Stimulated activated effector memory CD8-positive, alpha-beta T cell treated with anti-CD3 and anti-CD28 coated beads, Interleukin-12 subunit alpha, Interleukin-12 subunit beta, amount 100 ng/mL, for 72 hours (primary cell): ENCODE data around the gene GAS2L1.
"Not testable (repeated sequence)": the region's sequence is repeated elsewhere in the genome, so short reads cannot be mapped to it uniquely, and the experiment has no call there.

Experiments
- ATAC-seq: fragments of 150-1000 bp; cut with Tn5 transposase; 2 replicates; pipeline ENCODE4 v1.10.0; 2021
- DNase-seq, 2 donors: peaks; one replicate each; pipeline ENCODE4 v3.0.0; 2021 to 2022; ENCODE audit warnings: low spot score in 2 of 2
- H3K27ac Mint-ChIP-seq: one replicate; pipeline ENCODE4 v1.8.0; 2022; ENCODE audit warnings: mild to moderate bottlenecking, mixed read lengths
- H3K36me3 Mint-ChIP-seq: one replicate; pipeline ENCODE4 v1.8.0; 2022; ENCODE audit warnings: mild to moderate bottlenecking, mixed read lengths
- H3K4me1 Mint-ChIP-seq: one replicate; pipeline ENCODE4 v1.8.0; 2022; ENCODE audit warnings: mixed read lengths
- H3K4me3 Mint-ChIP-seq: one replicate; pipeline ENCODE4 v1.8.0; 2022; ENCODE audit warnings: mild to moderate bottlenecking, mixed read lengths
- H3K9me3 Mint-ChIP-seq: one replicate; pipeline ENCODE4 v1.8.0; 2022; ENCODE audit warnings: mixed read lengths

Gene GAS2L1

DNA sequence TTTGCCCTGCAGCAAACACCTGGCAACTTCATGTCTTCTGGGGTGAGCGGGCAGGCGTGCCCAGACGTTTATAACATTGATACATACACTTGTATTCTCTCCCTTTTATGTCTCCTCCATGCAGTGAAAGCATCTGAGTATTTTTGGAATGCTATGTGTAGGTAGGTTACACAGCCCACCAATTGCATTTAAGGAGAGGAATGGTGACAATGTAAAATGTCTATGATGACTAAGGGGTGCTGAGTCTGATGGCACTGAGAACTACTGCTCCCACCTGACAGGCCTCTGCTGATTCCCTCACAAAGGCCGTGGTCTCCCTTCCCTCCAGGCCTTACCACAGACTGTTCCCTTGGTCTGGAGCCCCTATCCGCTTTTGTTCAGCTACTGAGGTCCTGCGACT lies 31.9 kb downstream of the GAS2L1 start:
- no peak overlapping the region for H3K27ac Mint-ChIP-seq
- DNase-seq, result no peak
- H3K4me1 Mint-ChIP-seq, result peaks cover 6% of the 10 kb centered on the region
- no peak for ATAC-seq
- no peaks in the 10 kb centered on the region for H3K9me3 Mint-ChIP-seq
- H3K4me3 Mint-ChIP-seq, result no peak overlapping the region
- peaks cover 69% of the 10 kb centered on the region for H3K36me3 Mint-ChIP-seq

- peaks cover 77% of the 10 kb centered on the region for H3K36me3 Mint-ChIP-seq
These were observed 33.2 kb downstream of the GAS2L1 start for GRCh38 chr22:29339381-29340235.

DNA sequence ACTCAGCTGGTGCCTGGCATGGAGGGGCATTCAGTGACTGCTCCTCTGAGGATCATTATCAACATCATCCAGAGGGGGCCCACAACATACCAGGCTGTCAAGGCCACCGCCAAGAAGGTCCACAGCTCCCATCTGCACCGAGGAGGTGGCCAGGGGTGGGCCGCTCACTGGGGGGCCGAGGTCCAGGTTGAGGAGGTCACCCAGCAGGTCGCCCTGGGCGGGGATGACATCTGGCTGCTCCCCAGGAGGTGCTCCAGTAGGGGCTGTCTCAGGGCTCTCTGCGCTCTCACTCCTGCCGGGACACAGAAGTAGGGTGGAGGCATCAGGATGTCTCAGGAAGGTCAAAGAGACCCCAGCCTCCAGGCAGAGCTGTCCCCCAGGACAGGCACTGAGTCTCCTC lies 34.1 kb downstream of the GAS2L1 start:
- peaks cover 6% of the 10 kb centered on the region for H3K4me1 Mint-ChIP-seq
- no peaks in the 10 kb centered on the region for H3K9me3 Mint-ChIP-seq
- no peak overlapping the region for H3K4me3 Mint-ChIP-seq
- DNase-seq (no peak), ATAC-seq (no peak)
- no peak overlapping the region for H3K27ac Mint-ChIP-seq
- H3K36me3 Mint-ChIP-seq, result peaks cover 86% of the 10 kb centered on the region

More at GRCh38 chr22:29339381-29340235, 33.2 kb downstream of the GAS2L1 start:
- DNase-seq, result no peak
- Mint-ChIP-seq H3K27ac (peak overlapping the region; percentile 77), H3K9me3 (no peaks in the 10 kb centered on the region), H3K4me1 (peaks cover 6% of the 10 kb centered on the region), H3K4me3 (no peak overlapping the region)
- ATAC-seq, result no peak

DNA sequence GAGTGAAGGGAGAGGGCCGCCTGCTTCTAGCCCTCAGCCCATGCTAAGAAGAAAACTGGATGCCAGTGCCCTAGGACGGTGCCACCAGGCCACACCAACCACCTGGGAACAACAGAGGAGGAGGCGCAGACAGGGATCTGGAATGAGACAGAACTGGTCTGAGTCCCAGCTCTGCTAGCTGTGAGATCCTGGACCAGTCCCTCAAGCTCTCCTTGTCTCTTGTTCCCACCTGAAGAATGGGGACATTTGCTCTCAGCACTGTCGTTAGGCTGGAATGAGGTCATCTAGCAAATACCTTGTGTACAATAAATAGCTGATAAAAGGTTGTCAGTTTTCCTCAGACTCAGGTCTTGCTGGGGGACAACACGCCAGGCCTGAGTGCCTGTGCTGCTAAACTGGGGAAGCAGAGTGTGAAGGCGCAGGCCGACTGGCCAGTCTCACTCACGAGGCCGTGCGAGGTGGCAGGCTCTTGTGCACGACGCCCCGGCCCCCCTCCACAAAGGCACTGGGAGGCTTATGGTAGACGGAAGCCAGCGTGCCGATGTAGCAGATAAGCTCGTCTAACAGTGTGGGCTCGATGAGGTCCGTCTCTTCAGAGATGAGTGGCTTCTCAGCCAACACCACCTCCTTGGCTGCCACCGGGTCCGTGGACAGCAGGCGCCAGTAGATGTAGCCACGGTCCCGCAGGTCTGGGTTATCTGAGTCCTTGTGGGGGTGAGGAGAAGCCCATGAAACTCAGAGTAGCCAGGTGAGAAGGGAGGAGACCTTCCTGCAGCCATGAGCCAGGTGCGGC lies 34.8 kb downstream of the GAS2L1 start:
- H3K36me3 Mint-ChIP-seq, result peaks cover 90% of the 10 kb centered on the region
- no peak overlapping the region for H3K27ac Mint-ChIP-seq
- peaks cover 6% of the 10 kb centered on the region for H3K4me1 Mint-ChIP-seq
- DNase-seq, result no peak
- H3K9me3 Mint-ChIP-seq, result no peaks in the 10 kb centered on the region
- no peak for ATAC-seq
- no peak overlapping the region for H3K4me3 Mint-ChIP-seq

GRCh38 chr22:29341849-29342127 lies 35.3 kb downstream of the GAS2L1 start:
- Mint-ChIP-seq H3K36me3 (peaks cover 90% of the 10 kb centered on the region), H3K4me1 (peaks cover 6% of the 10 kb centered on the region), H3K4me3 (no peak overlapping the region), H3K9me3 (no peaks in the 10 kb centered on the region), H3K27ac (peak overlapping the region; percentile 39)
- DNase-seq, result no peak
- ATAC-seq, result no peak

GRCh38 chr22:29342177-29342576 lies 35.7 kb downstream of the GAS2L1 start:
- peaks cover 88% of the 10 kb centered on the region for H3K36me3 Mint-ChIP-seq

GRCh38 chr22:29342577-29343312 lies 36.3 kb downstream of the GAS2L1 start:
- ATAC-seq (no peak), DNase-seq (no peak)
- Mint-ChIP-seq H3K36me3 (peaks cover 82% of the 10 kb centered on the region), H3K9me3 (no peaks in the 10 kb centered on the region), H3K4me3 (no peak overlapping the region), H3K27ac (peak overlapping the region; percentile 39), H3K4me1 (peaks cover 6% of the 10 kb centered on the region)

More at GRCh38 chr22:29342177-29342576, 35.7 kb downstream of the GAS2L1 start:
- ATAC-seq (no peak), DNase-seq (no peak)
- Mint-ChIP-seq H3K4me1 (peaks cover 6% of the 10 kb centered on the region), H3K4me3 (no peak overlapping the region), H3K27ac (peak overlapping the region; percentile 39), H3K9me3 (no peaks in the 10 kb centered on the region)

DNA sequence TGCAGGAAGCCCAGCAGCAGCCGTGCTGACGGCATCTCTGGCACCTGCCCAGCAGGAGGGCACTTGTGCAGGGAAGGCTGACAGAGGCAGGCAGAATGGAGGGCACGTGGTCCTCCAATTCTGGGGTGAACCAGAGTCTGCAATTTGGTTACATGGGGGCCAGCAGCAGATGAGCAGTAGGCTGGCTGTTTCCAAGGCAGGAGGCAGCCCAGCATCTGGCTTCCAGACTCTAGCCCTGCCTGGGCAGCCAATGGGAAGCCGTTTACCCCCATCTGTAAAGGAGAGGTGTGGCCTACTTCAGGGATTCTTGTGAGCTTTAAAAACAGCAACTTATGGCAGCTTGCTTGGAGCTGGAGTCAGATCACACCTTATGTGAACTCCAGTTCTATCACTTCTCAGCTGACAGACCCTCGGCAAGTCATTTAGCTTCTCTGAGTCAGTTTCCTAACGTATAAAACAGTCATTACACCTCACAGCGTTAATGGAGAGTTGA lies 36.9 kb downstream of the GAS2L1 start:
- H3K4me3 Mint-ChIP-seq, result no peak overlapping the region
- no peak overlapping the region for H3K27ac Mint-ChIP-seq
- H3K4me1 Mint-ChIP-seq, result peaks cover 6% of the 10 kb centered on the region
- no peaks in the 10 kb centered on the region for H3K9me3 Mint-ChIP-seq
- ATAC-seq (peak; percentile 80), DNase-seq (peak in 1 of 2 donors; percentile 52)
- peaks cover 77% of the 10 kb centered on the region for H3K36me3 Mint-ChIP-seq

DNA sequence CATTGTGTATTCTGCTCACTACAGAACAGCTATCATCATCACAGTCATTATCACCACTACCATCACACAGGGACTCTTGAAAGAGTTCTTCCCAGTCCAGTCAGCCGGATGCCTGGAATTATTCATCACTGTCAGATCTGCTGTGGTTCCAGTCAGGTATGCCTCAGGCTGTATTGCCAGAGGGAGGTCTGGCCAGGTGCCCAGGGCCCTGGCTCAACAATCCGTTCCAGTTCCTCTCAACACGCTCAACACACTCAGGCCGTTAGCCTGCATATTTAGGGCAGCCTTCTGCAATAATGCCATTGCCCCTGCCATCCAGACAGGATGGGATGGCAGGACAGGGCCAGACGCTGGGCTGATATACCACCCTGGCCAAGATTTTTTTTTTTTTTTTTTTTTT lies 37.7 kb downstream of the GAS2L1 start:
- H3K36me3 Mint-ChIP-seq, result peaks cover 77% of the 10 kb centered on the region
- H3K4me1 Mint-ChIP-seq, result peaks cover 6% of the 10 kb centered on the region
- H3K4me3 Mint-ChIP-seq, result no peak overlapping the region
- no peaks in the 10 kb centered on the region for H3K9me3 Mint-ChIP-seq
- no peak for ATAC-seq
- DNase-seq, result no peak
- no peak overlapping the region for H3K27ac Mint-ChIP-seq

GRCh38 chr22:29344889-29345288 lies 38.4 kb downstream of the GAS2L1 start:
- H3K9me3 Mint-ChIP-seq, ATAC-seq, H3K27ac Mint-ChIP-seq, DNase-seq, H3K4me3 Mint-ChIP-seq, H3K4me1 Mint-ChIP-seq: not testable (repeated sequence)
- H3K36me3 Mint-ChIP-seq, result peaks cover 77% of the 10 kb centered on the region

DNA sequence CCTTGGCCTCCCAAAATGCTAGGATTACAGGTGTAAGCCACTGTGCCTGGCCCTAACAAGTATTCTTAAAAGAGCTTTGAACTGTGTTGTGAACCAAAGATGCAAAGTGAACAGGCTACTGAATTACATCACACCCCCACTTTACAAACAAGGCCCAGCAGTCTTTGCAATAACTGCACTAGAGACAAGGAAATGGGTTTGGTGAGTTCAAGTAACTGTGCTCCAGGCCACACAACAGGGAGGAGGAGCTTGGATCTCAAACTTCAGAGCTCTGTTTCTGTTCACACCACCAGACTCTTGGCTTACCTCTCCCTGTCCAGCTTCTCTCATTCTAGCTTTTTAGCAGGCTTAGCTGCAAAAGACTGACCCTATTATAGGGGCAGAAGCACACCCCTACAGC lies 39.5 kb downstream of the GAS2L1 start:
- no peak overlapping the region for H3K4me3 Mint-ChIP-seq
- DNase-seq (no peak), ATAC-seq (no peak)
- H3K9me3 Mint-ChIP-seq, result no peaks in the 10 kb centered on the region
- peaks cover 6% of the 10 kb centered on the region for H3K4me1 Mint-ChIP-seq
- H3K36me3 Mint-ChIP-seq, result peaks cover 80% of the 10 kb centered on the region
- H3K27ac Mint-ChIP-seq, result peak overlapping the region; percentile 54

GRCh38 chr22:29346659-29347058 lies 40.2 kb downstream of the GAS2L1 start:
- Mint-ChIP-seq H3K4me3 (no peak overlapping the region), H3K4me1 (peaks cover 6% of the 10 kb centered on the region), H3K27ac (peak overlapping the region; percentile 60), H3K9me3 (no peaks in the 10 kb centered on the region), H3K36me3 (peaks cover 87% of the 10 kb centered on the region)
- ATAC-seq (no peak), DNase-seq (no peak)

DNA sequence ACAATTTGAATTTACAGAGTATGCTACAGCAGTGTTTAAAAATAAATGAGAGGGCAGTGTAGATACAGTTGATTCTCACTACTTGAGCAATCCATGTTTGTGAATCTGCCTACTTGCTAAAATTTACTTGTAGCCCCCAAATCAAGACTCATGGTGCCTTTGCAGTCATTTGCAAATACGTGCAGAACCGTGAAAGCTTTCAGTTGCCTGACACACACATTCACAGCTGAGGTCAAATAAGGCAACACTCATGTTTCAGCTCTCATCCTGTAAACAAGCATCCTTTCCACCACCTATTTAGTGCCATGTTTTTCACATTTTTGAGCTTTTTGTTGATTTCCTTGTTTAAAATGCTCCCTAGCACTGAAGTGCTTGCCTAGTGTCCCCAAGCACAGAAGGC lies 41.6 kb downstream of the GAS2L1 start:
- Mint-ChIP-seq H3K4me1 (peaks cover 3% of the 10 kb centered on the region), H3K36me3 (peaks cover 87% of the 10 kb centered on the region), H3K4me3 (no peak overlapping the region), H3K27ac (no peak overlapping the region), H3K9me3 (no peaks in the 10 kb centered on the region)
- no peak for DNase-seq
- no peak for ATAC-seq

DNA sequence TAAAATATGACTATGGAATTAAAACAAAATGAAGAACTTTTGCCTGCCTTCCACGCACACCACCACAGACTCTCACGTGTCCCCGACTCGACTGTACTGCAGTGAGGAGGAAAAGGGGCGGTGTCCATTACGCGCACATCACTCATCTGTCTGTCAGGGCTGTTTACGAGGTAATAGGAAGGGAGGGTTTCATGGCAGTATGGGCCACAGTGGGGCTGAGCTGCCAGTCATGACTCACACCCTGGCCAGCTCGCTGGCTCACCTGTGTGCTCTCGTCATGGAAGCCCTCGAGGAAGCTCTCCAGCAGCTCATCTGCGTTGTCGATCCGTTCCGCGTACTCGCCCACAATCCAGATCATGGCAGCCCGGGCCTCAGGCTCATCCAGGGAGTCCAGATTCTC lies 42.5 kb downstream of the GAS2L1 start:
- Mint-ChIP-seq H3K4me3 (no peak overlapping the region), H3K4me1 (no peaks in the 10 kb centered on the region), H3K36me3 (peaks cover 87% of the 10 kb centered on the region), H3K9me3 (no peaks in the 10 kb centered on the region), H3K27ac (no peak overlapping the region)
- DNase-seq (no peak), ATAC-seq (no peak)

- ATAC-seq (no peak), DNase-seq (no peak)
- H3K4me3 Mint-ChIP-seq, result no peak overlapping the region
- H3K27ac Mint-ChIP-seq, result no peak overlapping the region
- H3K36me3 Mint-ChIP-seq, result peaks cover 87% of the 10 kb centered on the region
- H3K9me3 Mint-ChIP-seq, result no peaks in the 10 kb centered on the region
- H3K4me1 Mint-ChIP-seq, result no peaks in the 10 kb centered on the region
These were observed 44.6 kb downstream of the GAS2L1 start for GRCh38 chr22:29351042-29351441.
